NCI-H526 (cell line): ENCODE data around the gene BTBD8.

Source experiments
- DNase-seq, 2 experiments: peaks; one replicate each; lab custom pipeline; 2025; lab: John Stamatoyannopoulos, UW

The BTBD8 gene

GRCh38 chr1:92094090-92094489, 13.9 kb downstream of the BTBD8 start:
- DNase-seq, result no peak

GRCh38 chr1:92094595-92094994, 14.4 kb downstream of the BTBD8 start:
- DNase-seq, result no peak

- DNase-seq, result no peak
These were observed 15.7 kb downstream of the BTBD8 start for GRCh38 chr1:92095874-92096273.

- no peak for DNase-seq
These were observed 16.2 kb downstream of the BTBD8 start for GRCh38 chr1:92096317-92096716.

GRCh38 chr1:92105546-92106081, 25.5 kb downstream of the BTBD8 start:
- DNase-seq, result no peak

GRCh38 chr1:92108631-92109030, 28.5 kb downstream of the BTBD8 start:
- no peak for DNase-seq

GRCh38 chr1:92117526-92117925, 37.4 kb downstream of the BTBD8 start:
- DNase-seq, result no peak

- DNase-seq, result no peak
These were observed 38.7 kb downstream of the BTBD8 start for GRCh38 chr1:92118826-92119225.

- no peak for DNase-seq
These were observed 43.7 kb downstream of the BTBD8 start for GRCh38 chr1:92123868-92124267.

GRCh38 chr1:92125204-92125603, 45.1 kb downstream of the BTBD8 start:
- no peak for DNase-seq

- no peak for DNase-seq
These were observed 45.9 kb downstream of the BTBD8 start for GRCh38 chr1:92126088-92126487.

- no peak for DNase-seq
These were observed 54.2 kb downstream of the BTBD8 start for GRCh38 chr1:92134331-92134730.

- DNase-seq, result no peak
These were observed 56.2 kb downstream of the BTBD8 start for GRCh38 chr1:92136341-92136740.

- DNase-seq, result no peak
These were observed 74.8 kb downstream of the BTBD8 start for GRCh38 chr1:92154934-92155333.

GRCh38 chr1:92159593-92159992, 79.4 kb downstream of the BTBD8 start:
- DNase-seq, result no peak

- DNase-seq, result no peak
These were observed 85.2 kb downstream of the BTBD8 start for GRCh38 chr1:92165389-92165788.

- no peak for DNase-seq
These were observed 87.0 kb downstream of the BTBD8 start for GRCh38 chr1:92167151-92167550.

- no peak for DNase-seq
These were observed 88.5 kb downstream of the BTBD8 start for GRCh38 chr1:92168657-92169056.

- no peak for DNase-seq
These were observed 89.3 kb downstream of the BTBD8 start for GRCh38 chr1:92169214-92170005.

GRCh38 chr1:92184632-92185031, 104.5 kb downstream of the BTBD8 start:
- DNase-seq, result no peak

- no peak for DNase-seq
These were observed 105.9 kb downstream of the BTBD8 start for GRCh38 chr1:92186081-92186480.

GRCh38 chr1:92188436-92189255, 108.5 kb downstream of the BTBD8 start:
- DNase-seq, result no peak

- DNase-seq, result no peak
These were observed 111.6 kb downstream of the BTBD8 start for GRCh38 chr1:92191726-92192125.
